Psoas muscle (tissue), 8 donors: ENCODE data around the gene THTPA. TPM values are rescaled to one million over a fixed set of nuclear protein-coding genes. Genes with fewer than 3 reads are reported as not detected.

Source experiments
- ATAC-seq, 4 donors: fragments of 200-7000 bp; cut with Tn5 transposase; one replicate each; pipeline ENCODE4 v1.9.1; 2020; ENCODE audit warnings: moderate library complexity in 3 of 4, mild to moderate bottlenecking in 2 of 4
- DNase-seq, 2 donors: peaks; one replicate each; pipeline ENCODE4 v3.0.0-alpha.2; 2020
- H3K27ac ChIP-seq: fragments of 200-600 bp; one replicate; pipeline ENCODE4 v1.8.0; 2022
- H3K27me3 ChIP-seq, 3 donors: fragments of 200-600 bp in 1 of 3; one replicate each; pipeline versions ENCODE4 v1.6.1 to v1.8.0; 2013 to 2022; ENCODE audit warnings: low read length in 2 of 3, mild to moderate bottlenecking in 2 of 3, moderate library complexity in 1 of 3; ENCODE audit not compliant: insufficient read depth in 3 of 3
- H3K36me3 ChIP-seq, 2 donors: fragments of 200-600 bp in 1 of 2; one replicate each; pipeline versions ENCODE4 v1.6.1 to v1.8.0; 2013 to 2022; ENCODE audit warnings: low read depth in 1 of 2, mild to moderate bottlenecking in 1 of 2, moderate library complexity in 1 of 2; ENCODE audit not compliant: insufficient read depth in 1 of 2
- H3K4me1 ChIP-seq: fragments of 200-600 bp; one replicate; pipeline ENCODE4 v1.8.0; 2022
- H3K4me3 ChIP-seq: fragments of 200-600 bp; one replicate; pipeline ENCODE4 v1.8.0; 2022; ENCODE audit warnings: mild to moderate bottlenecking
- H3K9me3 ChIP-seq: fragments of 200-600 bp; one replicate; pipeline ENCODE4 v1.8.0; 2022
- WGBS, 3 donors: extraction: QIAGEN DNeasy Blood & Tissue Kit; methylation state at CpG; one replicate each; pipeline versions ENCODE4 v1.1.6 to v1.1.7; 2013; 5-methylcytosine and 5-hydroxymethylcytosine counted together
- intact Hi-C, 2 donors: fragments of 100-400 bp; cut with DNase I; formaldehyde crosslinking; loops; one replicate each; pipeline versions ENCODE4 v1.11.0 to v1.14.2; 2022
- polyA plus RNA-seq, 3 donors: library from polyadenylated mRNA; stranded (reverse); fragments of 200-250 nt; gene quantifications; one replicate each; pipeline ENCODE4 v1.2.3, GENCODE V29; 2013
- total RNA-seq, 4 donors: library from RNA; stranded (reverse); fragmentation: NEBNext Ultra II Directional in 2 of 4; extraction: Animal tissue kit (Norgen Biotek cat#: 25700) in 2 of 4; gene quantifications; one replicate each; pipeline versions ENCODE4 v1.2.1 to v1.2.4, GENCODE V29; 2021 to 2023
- TF ChIP-seq, protein P1 (sequence below): fragments of 200-600 bp; IDR thresholded peaks from one replicate; pipeline ENCODE4 v1.8.0; 2022; ENCODE audit warnings: antibody characterized with exemption
- donor health status: healthy with polysubstance abuse.
- donor health status: DM: no; HTN: no; CAD: no; lungs with moderate emphysema.
- donor health status: Bipolar disorder and iron deficiency.
- donor health status: healthy.
- donor health status: DM: yes; HTN: yes; CAD: no.
- donor health status: DM: no; HTN: no; CAD: no.
- donor health status: DM: no; HTN: no; CAD: no.
- donor health status: DM: yes; HTN: yes; CAD: no.

THTPA gene
- total and polyA plus RNA-seq, 7 donors, result 18.5 to 53.5 (median 26.0) TPM

DNA sequence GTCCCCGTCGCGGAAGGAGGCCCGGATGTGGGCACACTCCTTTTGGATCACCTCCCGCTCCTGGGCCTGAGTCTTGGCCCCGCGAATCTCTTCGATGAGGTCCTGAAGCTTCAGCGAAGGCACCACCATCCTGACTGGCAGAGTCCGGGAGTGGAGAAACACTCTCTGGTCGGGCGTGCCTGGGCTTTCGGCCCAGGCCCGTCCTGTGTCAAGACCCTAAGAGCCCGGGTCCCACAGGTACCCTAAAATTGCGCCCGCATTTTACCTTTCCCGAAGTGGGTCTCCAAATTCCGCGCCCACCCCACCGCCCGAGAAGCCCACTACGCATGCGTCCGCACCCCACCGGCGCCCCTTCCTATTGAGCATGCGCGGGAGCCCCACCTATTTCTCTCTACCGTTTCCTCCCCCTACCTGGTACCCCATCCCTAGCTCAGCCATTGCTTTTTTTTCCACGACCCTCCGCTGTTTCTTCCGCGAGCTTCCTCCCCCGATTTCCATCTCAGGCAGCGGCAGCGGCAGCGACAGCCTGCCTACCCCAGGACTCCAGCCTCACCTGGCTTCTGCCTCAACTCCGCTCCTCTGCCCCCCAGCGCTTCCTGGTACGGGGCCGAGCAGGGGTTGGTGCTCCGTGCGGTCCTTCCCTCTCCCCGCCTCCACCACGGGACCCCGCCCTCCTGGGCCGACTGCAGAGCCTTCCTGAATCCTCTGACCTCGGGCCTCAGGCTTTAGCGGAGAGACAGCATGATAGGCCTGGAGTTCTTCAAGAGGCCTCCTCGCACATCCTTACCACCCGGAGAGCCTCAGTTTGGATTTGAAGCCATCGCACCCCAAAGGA lies 11.3 kb downstream of the THTPA start, which contains the start of gene AP1G2:
Gene AP1G2, minus strand, starts transcription at position 606 of the 835 bp plus-strand sequence. Its CDS starts 477 bp downstream, at position 129.
- H3K27me3 ChIP-seq, result peaks cover 0 to 5% (median 0%) of the 10 kb centered on the region in 3 donors
- intact Hi-C loops, result loop anchor here in 1 of 2 donors (10.0 kb wide), 1 partner anchor 303 kb away; no protein-coding TSS in a partner anchor
- ATAC-seq (peak; percentile 40 to 73 (median 50)), DNase-seq (peak; percentile 84 to 89)
- WGBS, 3 donors, result 3 to 5% (median 3%) methylated on average over 45 to 53 of the region's 53 CpGs
- H3K9me3 ChIP-seq, result no peaks in the 10 kb centered on the region
- peak within 1 kb of the TSS; percentile 41 for H3K27ac ChIP-seq
- H3K36me3 ChIP-seq, result no peaks in the 10 kb centered on the region
- peak within 1 kb of the TSS; percentile 78 for H3K4me3 ChIP-seq
- peaks cover 3% of the 10 kb centered on the region for H3K4me1 ChIP-seq
- TF ChIP-seq, protein P1, sequence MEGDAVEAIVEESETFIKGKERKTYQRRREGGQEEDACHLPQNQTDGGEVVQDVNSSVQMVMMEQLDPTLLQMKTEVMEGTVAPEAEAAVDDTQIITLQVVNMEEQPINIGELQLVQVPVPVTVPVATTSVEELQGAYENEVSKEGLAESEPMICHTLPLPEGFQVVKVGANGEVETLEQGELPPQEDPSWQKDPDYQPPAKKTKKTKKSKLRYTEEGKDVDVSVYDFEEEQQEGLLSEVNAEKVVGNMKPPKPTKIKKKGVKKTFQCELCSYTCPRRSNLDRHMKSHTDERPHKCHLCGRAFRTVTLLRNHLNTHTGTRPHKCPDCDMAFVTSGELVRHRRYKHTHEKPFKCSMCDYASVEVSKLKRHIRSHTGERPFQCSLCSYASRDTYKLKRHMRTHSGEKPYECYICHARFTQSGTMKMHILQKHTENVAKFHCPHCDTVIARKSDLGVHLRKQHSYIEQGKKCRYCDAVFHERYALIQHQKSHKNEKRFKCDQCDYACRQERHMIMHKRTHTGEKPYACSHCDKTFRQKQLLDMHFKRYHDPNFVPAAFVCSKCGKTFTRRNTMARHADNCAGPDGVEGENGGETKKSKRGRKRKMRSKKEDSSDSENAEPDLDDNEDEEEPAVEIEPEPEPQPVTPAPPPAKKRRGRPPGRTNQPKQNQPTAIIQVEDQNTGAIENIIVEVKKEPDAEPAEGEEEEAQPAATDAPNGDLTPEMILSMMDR, result no peak

DNA sequence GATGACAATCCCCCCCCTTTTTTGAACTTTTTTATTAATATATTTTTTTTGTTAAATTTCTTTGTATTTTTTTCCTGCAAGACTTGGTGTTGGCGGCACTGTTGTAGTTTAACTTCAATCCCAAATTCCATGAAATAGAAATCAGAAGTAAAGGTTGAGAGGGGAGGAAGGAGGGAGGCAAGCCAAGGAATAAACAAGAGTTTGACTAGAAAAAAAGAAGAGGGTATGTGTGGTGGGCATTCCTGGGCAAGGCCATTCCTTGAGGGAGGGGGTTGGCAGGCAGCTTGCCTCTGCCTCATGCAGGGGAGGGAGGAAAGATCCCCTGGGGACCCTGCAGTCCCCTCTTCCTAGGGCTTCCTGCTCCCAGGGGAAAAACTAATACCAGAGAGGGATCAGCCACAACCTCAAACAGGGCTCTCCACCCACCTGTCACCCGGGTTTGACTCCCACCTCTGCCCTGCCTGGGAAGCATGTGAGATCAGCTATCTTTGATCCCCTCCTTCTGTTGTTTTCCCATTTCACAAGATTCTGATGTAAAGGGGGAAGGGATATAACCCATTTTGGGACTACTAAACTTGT lies 12.0 kb downstream of the THTPA start:
- TF ChIP-seq, protein P1, result no peak
- Histone ChIP-seq H3K4me3 (peak overlapping the region; percentile 78), H3K36me3 (no peaks in the 10 kb centered on the region), H3K4me1 (peaks cover 3% of the 10 kb centered on the region), H3K27me3 (peaks cover 0 to 8% (median 1%) of the 10 kb centered on the region in 3 donors), H3K9me3 (no peaks in the 10 kb centered on the region), H3K27ac (peak overlapping the region; percentile 41)
- ATAC-seq (no peak), DNase-seq (no peak)
- 83 to 86% (median 85%) methylated on average over 2 of the region's 2 CpGs for WGBS, 3 donors
- intact Hi-C loops, result loop anchor here in 1 of 2 donors (10.0 kb wide), 1 partner anchor 303 kb away; no protein-coding TSS in a partner anchor

DNA sequence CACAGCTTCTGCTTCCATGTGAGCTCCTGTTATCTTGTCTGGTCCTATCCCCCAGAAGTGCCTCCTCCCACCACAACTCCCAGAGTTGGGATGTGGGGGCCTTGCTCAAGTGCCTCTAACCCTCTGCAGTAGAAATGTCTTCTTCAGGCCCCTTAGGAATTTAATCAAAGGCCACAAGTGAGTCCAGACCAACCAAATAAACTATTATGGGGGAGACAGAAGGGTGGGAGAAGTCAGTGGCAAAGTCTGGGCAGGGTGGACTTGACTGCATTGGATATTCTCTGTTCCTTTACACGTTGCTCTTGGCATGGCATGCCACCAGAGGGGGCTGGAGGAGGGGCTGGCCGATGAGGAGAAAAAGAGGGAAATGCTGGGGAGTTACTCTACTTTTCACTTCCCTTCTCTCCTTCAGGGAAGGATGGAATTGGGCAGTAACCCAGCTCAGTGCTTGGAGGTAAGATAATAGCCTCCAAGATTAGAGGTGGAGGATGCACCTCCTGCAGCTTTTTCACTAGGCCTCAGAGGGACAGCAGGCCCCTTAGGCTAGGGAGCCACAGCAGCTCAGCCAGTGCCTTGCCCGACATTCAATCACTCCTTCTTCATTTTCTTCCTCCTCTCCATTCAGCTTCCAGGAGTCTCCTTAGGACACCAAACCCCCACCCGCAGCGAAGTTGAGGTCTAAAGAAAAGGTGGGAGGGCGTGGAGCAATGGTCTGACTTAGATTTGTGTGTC lies 12.7 kb downstream of the THTPA start:
- Histone ChIP-seq H3K36me3 (no peaks in the 10 kb centered on the region), H3K9me3 (no peaks in the 10 kb centered on the region), H3K4me1 (peaks cover 3% of the 10 kb centered on the region), H3K4me3 (no peak overlapping the region), H3K27me3 (peaks cover 0 to 12% (median 5%) of the 10 kb centered on the region in 3 donors), H3K27ac (no peak overlapping the region)
- no peak for ATAC-seq
- intact Hi-C loops, result loop anchor here in 1 of 2 donors (10.0 kb wide), 1 partner anchor 304 kb away; no protein-coding TSS in a partner anchor
- TF ChIP-seq, protein P1, result no peak
- 52 to 58% (median 55%) methylated on average over 6 of the region's 6 CpGs for WGBS, 3 donors
- DNase-seq, result no peak

DNA sequence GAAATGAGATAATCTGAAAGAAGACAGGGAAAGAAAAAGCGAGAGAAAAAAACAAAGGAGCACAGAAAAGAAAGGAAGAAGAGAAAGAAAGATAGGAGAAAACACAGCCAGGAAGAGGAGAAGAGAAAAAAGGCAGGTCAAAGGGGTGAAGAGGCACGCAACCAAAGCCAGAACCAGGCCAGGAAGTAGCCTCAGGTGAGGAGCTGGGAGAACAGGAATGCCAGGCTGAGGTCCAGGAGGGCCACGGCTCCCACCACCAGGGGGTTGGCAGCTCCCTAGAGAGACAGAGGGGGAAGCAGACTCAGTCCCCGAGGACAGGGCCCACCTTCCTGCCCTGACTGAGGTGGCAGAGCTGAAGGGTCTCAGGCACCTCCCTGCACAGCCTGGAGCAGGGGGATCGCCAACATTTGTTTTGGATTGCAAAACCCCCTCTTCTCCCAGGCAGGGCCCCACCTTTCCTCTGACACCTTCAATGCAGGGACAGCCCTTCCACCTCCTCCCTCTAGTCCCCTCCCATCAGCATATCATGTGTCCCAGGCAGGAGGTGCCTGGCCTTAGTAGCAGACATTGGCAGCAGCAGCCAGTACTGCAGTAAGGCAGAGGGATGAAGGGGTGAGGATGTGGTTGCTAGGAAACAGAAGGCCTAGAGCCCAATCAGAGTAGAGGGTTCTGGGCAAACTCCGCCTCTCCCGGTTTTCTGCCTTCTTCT lies 13.5 kb downstream of the THTPA start:
- ATAC-seq (no peak), DNase-seq (no peak)
- Histone ChIP-seq H3K9me3 (no peaks in the 10 kb centered on the region), H3K4me3 (no peak overlapping the region), H3K27ac (no peak overlapping the region), H3K36me3 (no peaks in the 10 kb centered on the region), H3K27me3 (peaks cover 0 to 15% (median 5%) of the 10 kb centered on the region in 3 donors), H3K4me1 (peaks cover 3% of the 10 kb centered on the region)
- intact Hi-C loops, result loop anchor here in 1 of 2 donors (10.0 kb wide), 1 partner anchor 305 kb away; no protein-coding TSS in a partner anchor
- TF ChIP-seq, protein P1, result no peak
- 53 to 56% (median 56%) methylated on average over 7 of the region's 7 CpGs for WGBS, 3 donors
